GM21526 (cell line): ENCODE data around the gene MRPS31.
"Not testable (repeated sequence)": the region's sequence is repeated elsewhere in the genome, so short reads cannot be mapped to it uniquely, and the experiment has no call there.

ENCODE experiments used
- ATAC-seq: cut with Tn5 transposase; IDR thresholded peaks from one replicate; pipeline ENCODE4 v1.9.1; 2021; ENCODE audit warnings: moderate library complexity; ENCODE audit not compliant: unreplicated experiment, low FRiP score

MRPS31 gene

DNA sequence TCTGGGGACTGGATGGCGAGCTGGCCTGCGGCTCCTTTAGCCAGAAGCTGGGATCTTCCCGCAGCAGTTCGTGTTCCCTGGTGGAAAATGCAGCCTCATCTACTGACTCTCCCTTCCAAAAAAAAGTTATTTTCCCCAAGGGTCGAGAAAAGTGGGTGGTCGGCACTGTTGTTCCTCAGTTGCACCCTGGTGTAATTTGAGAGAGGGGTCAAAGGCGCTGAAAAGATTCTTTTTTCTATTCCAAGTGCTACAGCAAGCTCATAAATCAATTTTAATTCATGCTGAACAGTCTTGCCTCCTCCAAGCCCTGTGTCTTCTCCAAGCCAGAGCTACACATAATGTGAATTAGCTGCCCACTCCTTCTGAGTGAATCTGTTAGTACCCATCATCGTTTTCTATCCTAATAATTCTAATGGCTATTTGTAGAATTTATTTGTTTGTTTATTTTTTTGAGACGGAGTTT lies 19.2 kb upstream of the MRPS31 start:
- no peak for ATAC-seq

DNA sequence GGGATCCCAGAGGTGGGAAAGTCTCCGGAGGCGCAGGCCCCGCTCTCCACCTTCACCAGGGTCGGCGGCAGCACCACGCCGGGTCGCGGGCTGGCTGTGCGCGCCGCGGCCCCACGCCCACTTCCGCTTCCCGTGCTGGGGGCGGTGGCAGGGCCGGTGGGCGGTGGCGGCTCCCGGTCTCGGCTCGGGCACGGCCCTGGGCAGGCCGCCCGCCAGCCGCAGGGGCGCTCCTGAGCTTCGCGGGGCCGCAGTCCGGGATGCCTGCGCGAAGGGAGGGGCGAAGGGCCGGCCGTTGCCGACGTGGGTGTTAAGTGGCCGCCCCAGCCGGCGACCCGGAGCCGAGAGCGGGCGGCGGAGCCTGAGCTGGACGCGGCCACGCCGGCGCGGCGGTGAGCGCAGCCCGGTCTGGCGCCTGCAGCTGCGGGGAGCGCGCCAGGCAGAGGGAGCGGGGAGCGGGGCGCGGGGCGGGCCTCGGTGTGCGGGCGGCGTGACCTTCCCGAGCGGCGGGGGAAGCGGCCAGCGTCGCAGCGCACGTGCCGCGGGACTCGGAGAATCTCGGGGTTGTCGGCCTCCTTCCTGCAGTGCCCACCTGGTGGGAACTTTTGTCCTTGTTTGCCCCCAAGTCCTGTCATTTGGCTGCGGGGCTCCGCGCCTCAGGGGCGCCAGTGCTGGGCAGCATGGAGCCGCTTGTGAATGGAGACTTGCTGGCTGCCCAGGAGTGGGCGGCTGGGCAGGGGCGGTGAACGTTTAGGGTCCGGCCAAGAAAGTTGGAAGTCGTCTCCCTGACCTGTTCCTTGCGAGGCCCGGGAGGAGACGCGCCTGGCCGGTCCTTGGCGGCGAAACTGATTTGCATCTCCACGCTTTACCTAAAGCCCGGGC lies 18.5 kb upstream of the MRPS31 start, which contains the start of gene SLC25A15:
Gene SLC25A15 (plus strand): TSS at position 337 of the 879 bp plus-strand sequence. CDS start 3,616 bp downstream, outside the sequence.
- peak; percentile 73 for ATAC-seq

DNA sequence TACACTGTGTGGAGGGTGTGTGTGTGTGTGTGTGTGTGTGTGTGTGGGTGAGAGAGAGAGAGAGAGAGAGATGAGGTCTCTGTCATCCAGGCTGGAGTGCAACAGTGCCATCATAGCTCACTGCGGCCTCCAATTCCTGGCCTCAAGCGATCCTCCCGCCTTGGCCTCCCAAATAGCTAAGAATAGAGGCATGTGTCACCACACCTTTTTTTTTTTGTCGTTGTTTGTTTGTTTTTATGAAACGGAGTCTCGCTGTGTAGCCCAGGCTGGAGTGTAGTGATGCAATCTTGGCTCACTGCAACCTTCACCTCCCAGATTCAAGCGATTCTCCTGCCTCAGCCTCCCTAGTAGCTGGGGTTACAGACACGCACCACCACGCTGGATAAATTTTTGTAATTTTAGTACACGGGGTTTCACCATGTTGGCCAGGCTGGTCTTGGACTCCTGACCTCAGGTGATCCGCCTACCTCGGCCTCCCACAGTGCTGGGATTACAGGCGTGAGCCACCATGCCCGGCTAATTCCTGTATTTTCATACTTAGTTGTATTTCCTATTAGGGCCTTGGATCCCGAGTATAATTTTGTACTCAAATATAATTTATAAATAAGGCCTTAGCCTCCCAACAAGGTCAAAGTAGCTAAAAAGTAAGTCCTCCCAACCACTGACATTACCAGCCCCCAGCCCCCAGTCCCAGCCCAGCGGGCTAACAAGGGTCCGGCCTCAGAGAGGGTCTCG lies 17.7 kb upstream of the MRPS31 start:
- not testable (repeated sequence) for ATAC-seq

DNA sequence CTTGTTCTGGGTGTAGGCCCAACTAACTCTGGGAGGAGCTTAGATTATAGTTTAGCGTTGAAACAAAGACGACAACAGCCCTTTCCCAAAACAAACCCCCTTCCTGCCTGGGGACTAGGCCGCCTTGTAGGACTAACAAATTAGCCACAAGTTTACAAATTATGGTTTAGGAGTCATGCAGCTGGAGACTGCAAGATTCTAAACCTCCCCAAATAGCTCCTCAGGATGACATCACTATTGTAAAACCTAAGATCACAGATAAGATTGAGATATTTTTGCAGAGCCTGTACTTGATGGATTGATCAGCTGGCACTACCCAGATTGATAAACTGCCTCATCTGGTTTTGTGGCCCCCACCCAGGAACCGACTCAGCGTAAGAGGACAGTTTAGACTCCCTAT lies 16.1 kb upstream of the MRPS31 start:
- no peak for ATAC-seq

DNA sequence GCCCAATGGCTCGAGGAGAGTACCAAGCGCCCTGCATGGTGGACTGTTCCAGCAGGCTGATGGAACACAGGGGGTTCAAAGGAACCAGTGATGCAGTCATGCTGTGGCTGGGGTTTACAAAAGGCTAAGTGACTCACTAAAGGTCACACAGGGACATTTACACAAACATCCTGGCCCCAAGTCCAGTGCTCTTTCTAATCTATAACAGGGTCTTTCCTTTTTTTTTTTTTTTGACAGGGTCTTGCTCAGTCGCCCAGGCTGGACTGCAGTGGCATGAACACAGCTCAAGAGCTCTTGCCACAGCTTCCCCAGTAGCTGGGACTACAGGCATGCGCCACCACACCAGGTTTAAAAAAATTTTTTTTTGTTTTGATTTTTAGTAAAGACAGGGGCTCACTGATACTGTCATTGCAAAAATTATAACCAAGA lies 15.6 kb upstream of the MRPS31 start:
- no peak for ATAC-seq

DNA sequence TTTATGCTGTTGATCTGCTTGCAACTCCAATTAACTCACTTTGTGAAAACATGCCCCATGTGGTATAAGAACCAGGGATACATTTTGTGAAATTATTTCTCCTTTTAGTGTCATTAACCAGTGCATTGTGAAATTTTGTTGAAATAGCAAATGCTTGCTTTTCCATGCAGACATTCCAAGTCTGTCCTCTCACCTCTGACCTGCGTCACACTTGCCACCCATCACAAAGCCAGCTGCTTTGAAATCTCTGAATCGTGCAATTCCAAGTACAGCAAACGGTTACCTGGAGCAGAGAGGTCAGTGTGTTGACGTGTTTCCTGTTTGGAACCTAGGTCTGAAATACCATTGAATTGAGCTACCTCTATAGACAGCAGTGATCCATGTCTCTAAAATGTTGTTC lies 13.6 kb upstream of the MRPS31 start:
- ATAC-seq = no peak

DNA sequence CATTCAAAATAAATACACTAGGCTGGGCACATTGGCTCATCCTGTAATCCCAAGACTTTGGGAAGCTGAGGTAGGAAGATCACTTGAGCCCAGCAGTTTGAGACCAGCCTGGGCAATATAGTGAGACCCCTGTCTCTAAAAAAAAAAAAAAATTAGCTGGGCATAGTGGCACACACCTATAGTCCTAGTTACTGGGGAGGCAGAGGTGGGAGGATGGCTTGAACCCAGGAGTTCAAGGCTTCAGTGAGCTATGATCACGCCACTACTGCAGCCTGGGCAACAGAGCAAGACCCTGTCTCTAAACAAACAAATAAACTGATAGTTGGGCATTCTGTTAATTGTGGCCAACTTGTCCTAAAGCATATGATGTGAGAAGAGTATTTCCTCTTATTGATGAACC lies 12.0 kb upstream of the MRPS31 start:
- ATAC-seq = not testable (repeated sequence)

DNA sequence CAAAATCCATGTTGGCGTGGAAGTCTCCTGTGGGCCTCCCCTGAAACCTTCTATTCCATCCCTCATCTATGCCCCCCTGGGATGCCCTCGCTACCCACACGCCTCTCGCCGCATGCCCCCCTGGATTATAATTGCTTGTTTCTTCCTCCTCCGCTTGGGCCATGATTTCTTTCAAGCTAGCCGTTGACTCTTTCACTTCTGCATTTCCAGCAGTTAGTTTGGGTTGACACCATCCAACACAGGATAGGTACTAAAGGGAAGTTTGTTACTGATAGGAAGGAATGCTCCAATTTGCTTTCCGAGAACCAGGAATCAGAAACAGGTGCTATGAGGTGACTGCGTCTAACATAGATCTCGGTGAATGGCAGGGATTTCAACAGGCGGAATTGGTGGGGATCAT lies 10.7 kb upstream of the MRPS31 start:
- ATAC-seq = no peak

DNA sequence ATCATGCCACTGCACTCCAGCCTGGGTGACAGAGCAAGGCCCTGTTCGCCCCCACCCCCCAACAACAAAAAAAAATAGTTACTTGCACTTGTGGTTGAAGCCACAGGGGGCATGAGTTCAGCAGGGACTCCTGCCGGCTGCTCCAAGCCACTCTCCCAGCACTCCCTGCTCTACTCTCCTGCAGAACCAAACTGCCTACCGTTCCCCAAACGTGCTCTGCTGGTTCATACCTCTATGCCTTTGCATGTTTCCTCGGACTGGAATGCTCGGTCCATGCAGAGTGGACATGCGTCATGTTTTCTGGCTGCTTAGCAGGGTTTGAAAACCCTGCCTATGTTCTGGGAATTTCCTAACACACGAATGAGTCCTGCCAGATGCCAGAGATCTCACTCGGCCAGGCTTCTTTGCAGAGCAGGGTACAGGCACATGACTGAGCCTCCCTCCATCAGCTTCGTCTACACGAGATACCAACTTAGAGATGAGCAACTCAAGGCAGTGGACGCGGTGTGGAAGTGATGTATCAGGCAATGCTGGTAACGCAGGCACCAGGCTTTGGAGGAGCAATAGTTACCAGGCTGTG lies 9.9 kb upstream of the MRPS31 start:
- no peak for ATAC-seq

DNA sequence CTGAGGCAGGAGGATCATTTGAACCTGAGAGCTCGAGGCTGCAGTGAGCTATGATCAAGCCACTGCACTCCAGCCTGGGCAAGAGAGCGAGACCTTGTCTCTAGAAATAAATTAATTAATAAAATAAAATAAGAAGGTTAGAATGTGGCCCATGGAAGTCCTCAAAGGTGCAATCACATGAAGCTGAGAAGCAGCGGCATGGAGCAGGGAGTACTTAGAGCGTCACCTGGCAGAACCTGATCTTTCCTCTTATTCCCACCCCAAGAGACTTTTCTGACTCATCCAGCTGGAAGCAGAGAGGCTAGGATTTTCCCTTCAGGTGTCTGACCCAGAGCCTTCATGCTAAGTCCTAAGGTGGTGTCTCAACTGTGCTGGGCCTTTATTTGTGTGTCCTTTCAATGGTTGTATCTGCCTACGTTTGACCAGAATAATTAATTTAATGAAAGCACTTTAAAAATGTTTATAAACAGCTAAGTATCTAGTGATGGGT lies 8.9 kb upstream of the MRPS31 start:
- no peak for ATAC-seq

DNA sequence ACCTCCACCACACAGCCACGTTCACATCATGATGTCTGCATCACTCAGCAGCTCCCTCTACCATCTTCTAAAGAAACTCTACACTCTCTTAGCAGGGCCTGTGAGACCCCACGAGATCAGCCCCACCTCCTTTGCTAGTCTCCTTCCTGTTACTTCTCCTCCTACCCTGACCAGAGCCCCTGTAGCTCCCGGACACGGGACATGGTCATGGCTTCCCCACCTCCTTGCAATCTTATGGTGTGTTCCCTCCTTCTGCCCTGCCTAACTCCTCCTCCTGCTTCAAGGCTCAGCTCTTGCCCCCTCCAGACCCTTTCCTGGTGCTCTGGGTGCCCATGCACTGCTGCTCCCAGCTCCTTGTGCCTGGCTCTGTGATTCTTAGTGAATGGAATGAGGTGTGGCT lies 8.1 kb upstream of the MRPS31 start:
- no peak for ATAC-seq

DNA sequence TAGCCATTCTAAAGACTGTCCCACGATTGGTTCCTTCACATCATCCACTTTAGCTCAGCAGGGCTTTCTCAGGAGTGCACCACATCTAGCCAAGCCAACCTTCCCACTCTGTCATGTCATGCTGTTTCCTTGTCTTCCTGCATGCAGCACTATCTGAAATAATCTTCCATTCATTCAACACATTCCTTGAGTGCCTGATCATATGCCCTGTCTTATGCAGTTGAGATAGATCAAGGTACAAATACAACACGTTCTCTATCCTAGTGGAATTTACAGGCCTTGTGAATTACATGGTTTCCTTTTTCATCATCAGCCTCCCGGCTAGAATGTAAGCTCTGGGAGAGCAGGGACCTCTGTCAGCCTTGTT lies 6.8 kb upstream of the MRPS31 start:
- ATAC-seq = peak; percentile 5

DNA sequence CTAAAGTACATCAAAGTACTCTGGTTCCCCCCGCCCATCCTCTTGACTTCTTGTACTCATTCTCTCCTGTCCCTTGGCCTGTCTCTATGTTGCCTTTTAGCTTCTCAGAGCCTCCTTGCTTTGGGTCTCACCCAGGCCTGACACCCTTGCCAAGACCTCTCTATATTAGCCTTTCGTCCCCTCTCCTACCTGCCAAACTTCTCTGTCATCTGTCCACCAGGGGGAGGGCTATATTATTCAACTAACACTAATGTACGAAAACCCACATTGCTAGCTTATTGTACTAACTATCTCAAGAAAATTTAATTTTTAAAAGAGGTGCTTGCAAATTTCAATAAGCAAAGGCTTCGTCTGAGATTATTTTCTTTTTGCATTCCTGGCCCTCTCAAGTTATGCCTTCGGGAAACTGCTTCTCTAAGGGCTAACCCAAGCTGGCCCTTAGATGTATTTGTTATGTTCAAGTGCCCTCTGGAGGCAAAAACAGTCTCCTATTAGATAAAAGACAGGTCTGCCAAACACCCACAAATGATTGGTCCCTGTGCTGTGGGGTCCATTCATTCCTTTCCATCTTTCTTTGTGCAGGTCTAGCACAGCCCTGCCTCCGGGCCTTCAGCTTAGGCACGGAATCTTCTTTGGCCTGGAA lies 6.3 kb upstream of the MRPS31 start:
- peak; percentile 73 for ATAC-seq

DNA sequence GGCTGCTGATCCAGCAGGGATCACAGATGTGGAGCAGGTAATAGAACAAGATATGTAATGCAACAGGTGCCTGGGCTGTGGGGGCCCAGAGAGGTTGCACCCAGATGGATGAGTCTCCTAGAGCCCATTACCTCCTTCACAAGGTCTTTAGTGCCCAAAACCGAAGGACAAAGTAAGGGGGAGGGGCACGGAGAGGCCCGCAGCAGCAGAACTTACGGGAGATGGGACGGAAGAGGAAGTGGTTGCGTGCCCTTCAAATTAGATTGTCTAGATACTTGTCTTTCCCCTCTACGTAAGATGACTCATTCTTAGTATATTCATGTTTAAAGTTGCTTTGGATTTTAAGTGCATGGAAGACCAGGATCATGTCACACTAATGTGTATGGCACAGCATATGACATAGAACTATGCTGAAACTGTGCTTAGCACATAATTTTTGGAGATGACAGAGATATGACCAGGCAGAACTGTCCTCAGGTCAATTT lies 5.7 kb upstream of the MRPS31 start:
- peak; percentile 39 for ATAC-seq

DNA sequence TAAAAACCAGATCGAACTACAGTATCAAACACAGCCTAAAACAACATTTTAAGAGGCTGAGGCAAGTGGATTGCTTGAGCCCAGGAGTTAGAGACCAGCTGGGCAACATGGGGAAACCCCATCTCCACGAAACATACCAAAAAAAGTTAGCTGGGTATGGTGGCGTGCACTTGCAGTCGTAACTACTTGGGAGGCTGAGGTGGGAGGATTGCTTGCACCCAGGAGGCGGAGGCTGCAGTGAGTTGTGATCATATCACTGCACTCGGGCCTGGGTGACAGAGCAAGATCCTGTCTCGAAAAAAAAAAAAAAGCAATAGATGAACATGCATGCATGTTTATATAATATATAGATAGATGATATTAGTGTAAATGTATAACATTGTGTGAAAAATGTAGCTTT lies 5.2 kb upstream of the MRPS31 start:
- no peak for ATAC-seq

DNA sequence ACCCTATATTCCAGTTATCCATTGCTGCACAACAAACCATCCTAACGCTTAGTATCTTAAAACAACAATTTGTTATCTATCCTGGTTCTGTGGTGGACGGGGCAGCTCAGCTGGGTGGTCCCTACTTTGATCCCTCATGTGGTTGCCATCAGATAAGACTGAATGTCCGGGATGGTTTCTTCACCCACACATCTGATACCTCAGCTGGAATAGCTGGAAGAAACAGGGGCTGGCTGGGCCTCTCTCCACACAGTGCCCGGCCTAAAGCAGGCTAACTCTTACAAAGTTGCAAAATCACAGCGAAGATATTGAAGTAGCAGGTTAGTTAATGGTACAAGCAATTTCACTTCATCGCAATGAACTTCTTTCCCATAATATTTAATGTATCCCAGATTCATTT lies 3.7 kb upstream of the MRPS31 start:
- no peak for ATAC-seq

DNA sequence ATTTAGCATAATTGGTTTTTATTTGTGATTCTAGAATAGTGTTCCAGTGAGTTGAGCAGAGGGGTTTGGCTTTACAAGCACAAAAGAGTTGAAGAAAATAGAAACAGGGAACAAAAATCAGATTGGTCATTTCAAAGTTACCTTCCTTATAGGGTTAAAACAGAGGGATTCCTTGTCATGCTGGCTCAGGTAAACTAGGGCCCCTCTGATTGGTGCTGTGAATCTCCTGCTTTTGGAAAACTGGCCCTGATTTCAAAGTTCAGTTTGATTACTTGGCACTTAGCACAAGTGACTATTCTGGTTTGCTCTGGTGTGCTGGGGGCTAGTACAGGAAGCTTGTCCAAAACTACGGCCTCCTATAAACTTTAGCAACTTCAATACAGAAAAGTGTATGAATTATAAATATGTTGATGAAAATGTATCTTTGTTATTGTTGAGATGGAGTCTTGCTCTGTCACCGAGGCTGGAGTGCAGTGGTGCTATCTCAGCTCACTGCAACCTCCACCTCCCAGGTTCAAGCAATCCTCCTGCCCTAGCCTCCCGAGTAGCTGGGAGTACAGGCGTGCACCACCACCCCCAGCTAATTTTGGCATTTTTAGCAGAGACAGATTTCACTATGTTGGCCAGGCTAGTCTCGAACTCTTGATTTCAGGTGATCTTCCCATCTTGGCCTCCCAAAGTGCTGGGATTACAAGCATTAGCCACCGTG lies 1.9 kb upstream of the MRPS31 start:
- ATAC-seq = no peak

DNA sequence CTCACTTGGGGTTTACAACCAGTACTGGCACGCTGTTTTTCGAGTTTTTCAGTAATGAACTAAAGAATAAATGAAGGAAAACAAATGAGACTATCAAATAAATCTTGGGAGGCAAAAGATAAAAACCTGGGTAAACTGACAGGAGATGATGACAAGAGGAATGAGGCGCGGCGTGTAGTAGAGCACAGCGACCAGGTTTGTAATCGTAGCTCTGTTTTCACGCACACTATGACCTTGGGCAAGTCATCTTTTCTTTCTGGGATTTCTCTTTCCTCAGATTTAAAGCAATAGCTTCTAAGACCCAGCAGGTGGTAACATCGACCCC lies 419 bp downstream of the MRPS31 start:
- no peak for ATAC-seq

DNA sequence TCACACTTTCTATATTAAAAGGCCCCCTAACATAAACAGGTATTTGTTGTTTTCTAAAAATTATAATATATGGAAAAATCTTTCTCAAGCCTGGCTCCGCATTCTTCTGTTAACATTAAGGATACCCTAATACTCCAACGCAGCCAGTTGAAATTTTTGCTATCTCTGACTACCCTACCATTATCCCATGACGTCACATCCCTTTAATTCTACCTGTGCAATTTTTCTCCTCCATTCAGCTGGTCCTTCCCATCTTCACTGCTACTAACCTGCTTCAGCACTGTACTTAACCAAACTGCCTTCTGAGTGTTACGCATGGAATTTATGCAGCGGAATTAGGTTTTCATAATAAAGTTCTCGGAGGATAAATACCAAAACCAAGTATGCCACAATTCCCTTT lies 1.0 kb downstream of the MRPS31 start:
- ATAC-seq = no peak

DNA sequence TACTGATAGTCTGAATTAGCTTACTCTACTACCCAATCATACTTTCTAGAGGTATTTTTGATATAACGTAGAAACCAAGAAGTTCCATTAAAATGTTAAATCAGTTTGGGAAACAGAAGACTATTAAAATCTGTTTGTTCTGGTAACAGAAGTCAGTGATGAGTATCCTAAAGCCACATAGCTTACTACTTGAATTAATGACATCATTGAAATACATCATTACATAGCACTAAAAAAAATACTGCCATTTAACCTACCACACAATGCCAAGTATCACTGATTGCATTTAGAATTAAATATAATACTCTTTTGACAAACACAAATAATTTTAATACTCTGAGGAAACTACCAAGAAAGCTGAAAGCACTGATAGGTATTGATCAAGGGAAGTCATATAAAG lies 5.4 kb downstream of the MRPS31 start:
- no peak for ATAC-seq
